ENCODE data around the gene LIPT2.

Gene LIPT2

DNA sequence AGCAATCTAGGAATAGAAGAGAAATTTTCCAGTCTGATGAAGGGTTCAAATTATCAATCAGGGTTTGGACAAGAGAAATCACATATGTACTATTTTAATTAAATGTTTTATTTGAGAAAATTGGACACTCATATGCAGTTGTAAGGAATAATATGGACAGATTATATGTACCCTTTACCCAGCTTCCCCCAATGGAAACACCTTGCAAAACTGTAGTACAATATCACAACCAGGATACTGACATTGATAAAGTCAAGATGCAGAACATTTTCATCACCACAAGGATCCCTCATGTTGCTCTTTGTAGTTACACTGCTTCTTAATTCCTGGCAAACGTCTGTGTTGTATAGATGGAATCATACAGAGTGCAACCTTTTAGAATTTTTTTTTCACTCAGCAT, 1.4 kb upstream of the LIPT2 start:
- DNase-seq = no peak

DNA sequence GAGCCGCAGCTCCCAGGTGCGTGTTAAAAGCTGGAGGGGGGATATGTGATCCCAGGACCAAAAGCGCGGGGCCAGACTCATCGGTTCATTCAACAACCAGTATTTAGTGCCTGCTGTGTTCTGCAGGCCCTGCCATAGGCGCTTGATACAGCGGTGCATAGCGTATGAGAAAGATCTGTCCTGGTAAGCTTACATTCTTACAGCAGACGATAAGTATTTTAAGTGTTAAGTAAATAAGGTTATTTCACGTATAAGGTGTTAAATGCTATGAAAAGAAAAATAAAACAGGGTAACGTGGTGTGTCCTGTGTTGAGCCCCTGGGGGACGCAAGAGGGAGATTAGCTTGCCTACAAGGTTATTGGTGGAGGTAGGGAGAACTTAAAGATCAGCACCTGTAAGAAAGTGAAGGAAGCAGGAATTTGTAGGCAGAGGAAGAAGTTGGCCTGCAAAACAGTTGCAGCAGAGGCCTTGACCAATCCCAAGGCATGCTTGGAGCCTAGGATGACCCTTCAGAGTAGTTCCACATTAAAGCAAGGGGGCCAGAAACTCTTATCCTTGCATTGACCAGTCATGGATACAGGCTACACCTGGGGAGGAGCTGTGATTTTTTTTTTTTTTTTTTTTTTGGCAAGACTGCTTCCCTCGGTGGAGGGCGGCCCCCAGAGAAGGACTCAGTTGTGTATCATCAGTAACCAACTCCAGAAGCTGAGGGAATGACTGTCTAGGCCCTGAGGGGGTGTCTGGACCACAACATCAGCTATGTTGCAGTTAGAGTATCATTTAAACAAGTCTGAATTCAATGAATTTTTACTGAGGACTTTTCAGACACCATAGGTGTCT, 487 bp upstream of the LIPT2 start:
- no peak for DNase-seq

DNA sequence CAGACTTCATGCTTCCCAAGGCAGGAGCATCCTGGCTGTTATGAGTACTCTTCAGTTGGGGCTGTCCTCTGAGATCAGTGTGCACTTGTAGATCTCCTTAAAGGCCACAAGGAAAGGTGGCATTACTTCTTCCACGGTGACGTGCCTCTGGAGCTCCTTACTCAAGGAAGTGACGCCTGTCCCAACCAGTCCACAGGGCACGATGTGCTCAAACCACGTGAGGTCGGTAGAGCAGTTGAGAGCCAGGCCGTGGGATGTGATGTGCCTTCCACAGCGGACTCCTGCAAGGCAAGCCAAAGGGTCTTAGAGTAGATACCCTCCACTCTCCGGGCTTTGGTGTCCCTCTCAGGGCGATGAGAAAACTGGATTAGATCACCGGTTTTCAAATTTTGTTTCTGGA, 1.4 kb downstream of the LIPT2 start:
- DNase-seq = peak in 1 of 5 experiments; percentile 10

DNA sequence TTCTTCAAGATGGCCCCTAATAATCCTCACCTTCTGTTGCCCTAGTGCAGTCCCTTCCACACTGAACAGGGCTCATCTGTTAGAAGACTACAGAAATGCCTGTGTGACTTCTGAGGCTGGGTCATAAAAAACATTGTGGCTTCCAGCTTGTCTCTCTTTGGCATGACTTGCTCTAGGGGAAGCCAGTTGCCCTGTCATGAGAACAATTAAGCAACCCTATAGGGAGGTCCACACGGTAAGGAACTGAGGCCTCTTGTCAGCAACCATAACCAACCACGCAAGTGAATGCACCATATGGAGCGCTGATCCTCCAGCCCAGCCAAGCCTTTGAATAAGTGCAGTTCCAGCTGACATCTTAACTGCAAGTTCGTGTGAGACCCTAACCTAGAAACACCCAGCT, 2.6 kb downstream of the LIPT2 start:
- DNase-seq = no peak

DNA sequence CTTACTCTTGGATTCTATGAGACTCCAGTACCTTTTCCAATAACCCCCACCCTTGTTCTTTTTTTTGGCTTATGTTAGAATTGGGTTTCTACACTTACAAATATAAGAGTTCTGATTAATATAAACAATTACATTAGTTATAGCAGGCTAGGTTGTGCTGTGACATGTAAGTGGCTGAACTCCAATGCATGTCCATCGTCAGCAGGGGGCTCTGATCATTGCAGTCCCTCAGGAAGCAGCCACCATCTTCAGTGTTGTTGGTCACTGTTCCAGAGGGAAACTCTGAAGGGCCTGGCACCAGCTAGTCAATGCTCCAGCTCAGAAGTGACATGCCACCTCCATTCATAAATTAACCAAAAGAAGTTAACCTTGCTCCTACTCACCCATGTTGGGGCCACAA, 5.6 kb downstream of the LIPT2 start:
- DNase-seq = no peak

DNA sequence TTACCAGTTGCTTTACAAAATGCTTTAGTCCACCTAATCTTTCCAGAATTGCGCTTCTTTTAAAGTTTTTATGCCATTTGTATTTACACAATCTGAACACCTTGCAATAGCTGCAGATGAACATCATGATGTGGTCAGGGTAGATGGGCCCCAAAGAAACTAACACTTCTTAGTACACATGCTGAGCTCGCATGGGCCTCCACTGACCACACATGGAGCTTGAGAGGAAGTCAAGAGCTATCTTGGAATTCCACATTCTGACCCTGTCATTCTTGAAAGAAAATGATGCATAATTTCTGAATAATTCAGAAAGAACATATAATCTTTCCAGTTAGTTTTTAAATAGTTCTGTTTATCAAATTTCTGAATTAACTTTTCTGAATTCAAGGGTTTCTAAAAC, 7.7 kb downstream of the LIPT2 start:
- DNase-seq = no peak

DNA sequence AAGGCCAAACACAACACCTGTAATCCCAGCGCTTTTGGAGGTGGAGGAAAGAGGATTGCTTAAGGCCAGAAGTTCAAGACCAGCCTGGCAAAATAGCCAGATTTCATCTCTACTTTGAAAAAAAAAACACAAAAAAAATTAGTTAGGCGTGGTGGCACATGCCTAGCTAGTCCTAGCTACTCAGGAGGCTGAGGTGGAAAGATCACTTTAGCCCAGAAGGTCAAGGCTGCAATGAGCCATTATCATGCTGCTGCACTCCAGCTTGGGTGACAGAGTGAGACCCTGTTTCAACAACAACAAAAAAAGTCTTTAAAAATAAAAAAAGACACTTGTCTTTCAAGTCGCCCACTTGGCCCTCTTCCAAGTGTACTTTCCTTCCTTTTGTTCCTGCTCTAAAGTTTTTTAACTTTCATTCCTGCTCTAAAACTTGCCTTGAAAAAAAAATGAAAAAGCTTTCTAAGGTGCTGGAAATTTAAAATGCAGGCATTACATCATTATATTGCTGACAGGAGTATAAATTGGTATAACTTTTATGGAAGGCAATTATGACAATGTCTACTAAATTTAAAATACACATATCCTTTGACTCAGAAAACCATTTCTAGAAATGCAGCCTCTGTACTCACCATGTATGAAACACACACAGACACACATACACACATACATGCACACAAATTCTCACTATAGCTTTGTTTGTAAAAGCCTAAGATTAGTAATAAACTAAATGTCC, 12.7 kb downstream of the LIPT2 start:
- no peak for DNase-seq

DNA sequence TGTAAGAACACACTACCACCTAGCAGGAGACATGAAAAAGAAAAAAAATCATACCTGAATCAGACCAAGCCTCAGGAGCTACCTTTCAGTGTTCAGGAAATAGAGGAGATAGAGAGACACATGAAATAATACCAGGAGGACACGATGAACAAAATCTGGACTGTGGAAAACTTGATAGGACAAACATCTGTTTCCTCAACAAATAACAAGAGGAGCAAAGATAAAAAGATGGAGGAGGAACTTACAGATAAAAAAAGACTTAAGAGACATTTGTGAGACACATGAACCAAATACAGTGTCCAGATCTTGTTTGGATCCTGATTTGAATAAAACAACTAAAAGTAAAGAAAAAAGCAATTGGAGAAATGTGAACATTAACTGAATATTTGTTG, 13.8 kb downstream of the LIPT2 start:
- no peak for DNase-seq

DNA sequence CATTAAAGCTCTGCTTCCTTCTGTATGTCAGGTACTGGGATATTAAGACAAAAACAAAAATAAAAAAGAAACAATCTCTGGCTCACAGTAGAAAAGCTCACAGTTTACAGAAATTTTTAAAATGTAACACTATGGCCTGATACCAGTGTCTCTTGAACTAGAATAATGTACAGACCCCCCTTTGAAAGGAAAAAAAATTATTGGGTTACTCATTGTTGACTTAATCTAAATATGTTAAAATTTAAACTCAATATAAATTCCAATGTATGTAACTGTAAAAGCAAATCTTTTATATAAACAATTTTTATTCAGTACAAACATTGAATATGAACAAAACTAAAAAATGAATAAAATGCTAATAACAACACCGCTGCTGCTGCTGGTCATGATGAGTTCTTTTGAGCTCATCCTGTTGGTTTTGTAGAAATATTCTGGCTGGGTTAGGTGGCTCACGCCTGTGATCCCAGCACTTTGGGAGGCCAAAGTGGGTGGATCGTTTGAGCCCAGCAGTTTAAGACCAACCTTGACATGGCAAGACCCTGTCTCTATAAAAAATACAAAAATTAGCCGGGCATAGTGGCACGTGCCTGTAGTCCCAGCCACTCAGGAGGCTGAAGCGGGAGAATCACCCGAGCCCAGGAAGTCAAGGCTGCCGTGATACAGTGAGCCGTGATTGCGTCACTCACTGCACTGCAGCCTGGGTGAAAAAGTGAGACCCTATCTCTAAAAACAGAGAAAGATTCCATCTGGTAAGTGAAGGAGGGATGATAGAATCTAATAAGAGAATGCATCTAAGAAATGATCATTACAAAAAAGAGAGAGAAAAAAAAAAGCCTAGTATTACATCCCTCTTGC, 14.4 kb downstream of the LIPT2 start:
- DNase-seq = no peak

DNA sequence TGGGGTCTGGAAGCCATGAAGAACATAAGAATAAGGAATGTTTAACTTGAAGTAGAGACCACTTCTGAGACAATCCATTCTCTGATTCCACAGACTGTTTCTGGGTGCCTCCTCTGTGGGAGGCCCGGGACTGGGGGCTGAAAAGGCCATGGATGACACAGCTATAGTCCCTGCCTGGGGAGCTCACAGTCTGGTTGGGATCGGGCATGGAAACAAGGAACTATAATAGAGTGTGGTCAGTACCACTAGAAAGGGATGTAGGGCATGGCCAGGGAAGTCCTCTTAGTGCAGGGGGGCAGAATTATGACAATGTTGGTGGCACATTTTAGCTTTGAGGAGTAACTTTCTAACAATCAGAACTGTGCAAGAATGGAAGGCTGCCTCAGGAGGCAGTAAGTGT, 17.0 kb downstream of the LIPT2 start:
- no peak for DNase-seq

DNA sequence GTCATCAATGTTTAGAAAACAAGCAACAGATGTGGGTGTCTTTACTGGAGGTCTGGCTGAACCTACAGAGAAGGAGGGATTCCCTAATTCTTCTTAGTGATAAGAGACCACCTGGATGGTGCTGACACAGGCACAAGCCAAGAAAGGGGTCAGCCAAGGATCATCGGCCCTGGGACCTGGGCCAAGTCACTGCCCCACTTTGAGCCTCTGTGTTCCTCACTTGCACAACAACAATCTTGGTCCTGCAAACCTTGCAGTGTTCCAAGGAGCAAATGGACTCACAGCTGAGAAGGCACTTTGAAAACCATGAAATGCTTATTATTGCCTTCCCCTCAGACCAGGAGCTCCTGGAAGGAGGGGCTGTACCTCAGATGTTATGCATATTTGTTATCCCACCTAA, 19.2 kb downstream of the LIPT2 start:
- DNase-seq = no peak

DNA sequence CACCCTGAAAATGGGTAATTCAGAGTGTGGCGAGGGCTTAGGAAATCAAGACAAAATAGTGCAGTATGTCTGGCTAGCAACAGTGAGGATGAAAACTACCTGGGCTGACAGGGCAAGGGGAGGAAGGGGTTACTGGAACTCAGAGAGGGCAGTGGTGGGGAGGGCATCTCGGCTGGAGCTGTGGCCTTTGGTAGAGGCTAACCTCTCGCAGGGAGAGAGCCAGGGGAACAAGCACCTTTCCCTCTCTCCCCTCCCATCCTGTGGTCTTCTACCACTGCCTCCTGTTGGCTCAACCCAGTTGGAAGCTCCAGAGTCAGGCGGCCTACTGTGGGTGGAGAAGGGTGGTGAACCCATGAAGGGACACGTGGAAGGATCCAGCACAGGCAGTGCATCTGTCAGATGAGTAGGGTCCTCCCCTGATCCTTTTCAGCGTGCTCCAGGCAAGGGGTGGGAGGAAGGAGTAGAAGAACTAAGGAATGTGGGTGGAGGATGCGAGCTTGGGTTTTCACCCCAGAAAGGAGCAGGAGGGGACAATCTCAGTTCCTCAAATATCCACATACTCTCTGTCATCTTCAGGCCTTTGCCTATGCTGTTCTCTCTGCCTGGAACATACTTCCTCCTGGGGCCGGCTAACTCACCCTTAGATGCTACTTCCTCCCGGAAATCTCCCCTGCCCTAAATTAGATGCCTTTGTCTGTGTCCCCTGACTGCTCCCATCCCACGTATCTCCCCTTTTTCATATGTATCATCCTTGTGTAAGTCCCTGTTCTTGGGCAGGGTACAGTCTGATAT, 19.9 kb downstream of the LIPT2 start:
- no peak for DNase-seq

DNA sequence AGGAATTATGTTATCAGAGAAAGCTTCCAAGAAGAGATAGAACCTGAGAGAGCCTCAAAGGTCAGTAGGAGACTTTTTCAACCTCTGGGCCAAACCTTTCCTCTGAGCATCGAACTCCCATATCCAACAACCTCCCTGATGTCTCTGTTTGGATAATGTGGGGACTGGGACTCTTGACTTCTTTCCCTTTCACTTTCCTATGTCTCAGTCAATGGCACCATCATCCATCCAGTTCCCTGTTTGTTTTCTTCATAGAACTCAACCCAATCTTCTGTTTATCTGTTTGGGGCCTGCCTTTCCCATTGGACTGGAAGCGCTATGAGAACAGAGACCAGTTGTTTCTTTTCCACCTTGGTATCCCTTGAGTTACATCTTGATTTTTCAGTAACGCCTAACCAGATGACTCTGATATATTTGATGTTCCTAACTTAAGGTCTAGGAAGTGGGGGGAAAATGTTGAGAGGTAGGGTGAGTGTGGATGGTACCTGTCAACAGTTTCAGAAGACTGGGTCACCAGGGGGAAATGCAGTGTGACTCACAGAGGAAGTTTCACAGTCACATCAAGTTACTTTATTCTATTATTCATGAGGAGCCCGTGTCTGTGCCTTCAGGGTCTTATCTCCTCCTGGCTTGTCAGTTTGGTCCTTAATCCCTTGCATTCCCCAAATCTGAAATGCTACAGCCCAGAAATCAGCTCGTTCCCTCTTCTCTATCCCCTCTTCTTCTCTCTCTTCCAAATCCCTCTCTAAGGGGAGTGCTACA, 21.7 kb downstream of the LIPT2 start:
- no peak for DNase-seq

DNA sequence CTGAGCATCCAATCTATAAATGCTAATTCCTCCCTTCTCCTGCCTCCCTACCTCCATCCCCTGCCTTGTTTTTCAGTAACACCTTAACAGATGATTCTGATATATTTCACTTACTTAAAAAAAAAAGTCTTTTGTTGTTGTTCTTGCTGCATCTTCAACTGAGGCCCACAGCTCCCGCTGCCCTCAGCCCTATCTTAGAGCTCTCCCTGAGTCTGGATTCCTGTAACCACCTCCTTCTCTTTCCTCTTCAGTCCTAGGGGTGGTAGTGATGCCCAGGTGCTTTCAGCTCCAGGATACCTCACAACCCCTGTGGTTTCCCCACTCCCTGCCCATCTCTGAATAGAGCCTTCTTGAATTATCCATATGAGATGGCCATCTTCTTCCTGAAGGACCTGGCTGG, 22.5 kb downstream of the LIPT2 start:
- DNase-seq = no peak

DNA sequence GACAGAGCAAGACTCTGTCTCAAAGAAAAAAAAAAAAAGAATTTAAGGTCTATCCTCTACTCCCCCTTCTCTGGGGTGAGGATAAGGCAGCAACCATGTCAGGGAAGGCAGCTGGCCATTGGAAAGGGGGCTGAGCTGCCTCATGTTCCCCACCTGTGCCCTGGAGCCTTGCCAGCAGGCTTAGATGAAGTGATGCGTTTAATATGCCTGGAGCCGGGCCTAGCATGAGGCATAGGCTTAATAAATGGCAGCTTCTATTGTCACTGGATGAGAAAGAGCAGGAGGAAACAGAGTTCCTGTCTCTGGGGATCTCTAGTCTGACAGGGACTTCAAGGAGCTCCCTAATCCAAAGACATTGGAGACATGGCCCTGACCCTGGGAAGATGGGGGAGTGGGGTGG, 23.0 kb downstream of the LIPT2 start:
- DNase-seq = no peak

DNA sequence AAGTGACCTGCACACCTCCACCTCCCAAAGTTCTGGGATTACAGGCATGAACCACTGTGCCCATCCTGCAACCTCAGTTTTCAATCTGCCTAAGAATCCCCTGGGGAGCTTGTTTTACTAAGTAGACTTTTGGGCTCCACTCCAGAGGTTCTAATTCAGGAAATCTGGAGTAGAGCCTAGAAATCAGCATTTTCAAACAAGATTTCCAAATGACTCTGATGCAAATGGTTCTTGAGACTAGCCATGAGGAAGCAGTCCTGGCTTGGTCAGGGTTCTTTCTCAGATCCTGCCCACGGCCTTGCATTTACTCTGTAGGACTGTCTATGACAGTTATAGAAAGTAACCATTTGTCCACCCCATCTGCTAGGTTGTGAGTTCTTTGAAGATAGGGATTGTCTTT, 24.6 kb downstream of the LIPT2 start:
- DNase-seq = no peak

DNA sequence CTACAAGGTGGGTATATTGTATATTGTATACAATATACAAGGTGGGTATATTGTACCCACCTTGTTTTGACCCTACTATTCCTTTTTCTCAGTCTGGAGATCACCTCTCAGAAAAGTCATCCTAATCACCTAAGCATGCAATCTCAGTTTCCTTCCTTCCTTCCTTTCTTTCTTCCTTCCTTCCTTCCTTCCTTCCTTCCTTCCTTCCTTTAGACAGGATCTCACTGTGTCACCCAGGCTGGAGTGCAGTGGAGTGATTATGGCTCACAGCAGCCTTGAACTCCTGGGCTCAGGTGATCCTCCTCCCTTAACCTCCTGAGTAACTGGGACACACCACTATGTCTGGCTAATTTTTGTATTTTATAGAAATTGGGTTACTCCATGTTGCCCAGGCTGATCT, 25.0 kb downstream of the LIPT2 start:
- DNase-seq = no peak

DNA sequence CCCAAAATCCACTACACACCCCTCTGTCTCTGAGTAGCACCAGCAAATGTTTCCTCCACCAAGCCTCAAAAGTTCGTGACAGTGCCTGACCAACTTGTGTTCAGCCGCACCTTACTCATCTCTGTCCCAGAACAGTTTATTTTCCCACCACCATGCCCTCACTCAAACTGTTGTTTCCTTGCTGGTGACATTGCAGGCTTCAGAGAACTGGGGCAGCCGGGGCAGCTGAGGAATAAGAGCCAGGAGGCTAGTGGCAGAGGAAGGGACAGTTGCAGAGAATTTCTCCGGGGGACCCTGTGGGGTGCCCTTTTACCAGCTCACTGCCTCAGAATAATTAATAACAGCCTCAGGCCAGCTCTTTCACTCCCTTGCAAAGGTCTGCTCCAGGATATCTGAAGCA, 25.5 kb downstream of the LIPT2 start:
- DNase-seq = peak in 1 of 5 experiments; percentile 46

DNA sequence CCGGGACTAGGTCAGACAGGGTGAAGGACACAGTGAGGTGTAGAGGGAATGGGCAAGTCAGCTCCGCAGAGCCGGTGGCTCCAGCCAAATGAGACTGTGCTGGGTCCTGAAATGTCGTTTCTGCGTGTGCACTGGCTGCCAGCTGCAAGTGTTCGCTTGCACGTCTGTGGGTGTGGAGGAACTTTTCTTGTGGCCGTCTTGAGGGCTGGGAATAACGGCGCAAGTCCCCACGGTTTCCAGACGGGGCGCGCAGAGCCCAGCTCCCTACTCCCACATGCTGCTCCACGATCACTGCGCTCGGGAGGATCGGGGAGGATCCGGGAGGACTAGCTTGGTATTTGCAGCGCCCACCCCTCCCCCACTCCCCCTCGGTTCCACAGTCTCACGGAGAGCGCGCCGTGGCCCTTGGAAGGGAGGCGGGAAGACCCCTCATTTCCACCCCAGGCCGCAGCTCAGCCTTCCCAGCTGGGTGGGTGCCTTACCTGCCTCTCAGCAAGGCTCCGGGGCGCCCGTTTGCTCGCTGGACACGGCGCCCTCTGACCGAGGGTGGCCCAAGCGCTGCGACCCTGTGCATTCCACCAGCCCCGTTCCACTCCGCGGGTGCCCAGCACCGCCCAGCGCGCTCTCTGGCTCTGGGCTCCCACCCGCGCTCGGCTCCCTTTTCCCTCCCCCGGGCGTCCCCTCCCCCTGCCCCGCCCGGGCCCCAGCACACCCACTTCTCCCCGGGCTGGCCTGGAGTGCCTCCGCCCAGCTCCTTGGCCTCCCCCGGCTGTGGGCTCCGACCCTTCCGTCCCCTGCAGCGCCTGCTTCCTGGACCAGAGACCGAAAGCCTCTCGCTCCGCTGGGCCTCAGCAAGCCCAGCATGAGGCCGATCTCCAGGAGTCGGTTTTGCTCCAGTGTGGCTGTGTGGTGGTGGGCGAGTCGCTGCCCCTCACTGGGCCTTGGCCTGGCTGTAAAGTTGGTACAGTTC, 26.3 kb downstream of the LIPT2 start, which contains the start of gene KCNE3:
TSS of gene KCNE3 (minus strand) at position 634 of the 970 bp plus-strand sequence. CDS start 9,986 bp downstream, outside the sequence.
- DNase-seq = no peak

DNA sequence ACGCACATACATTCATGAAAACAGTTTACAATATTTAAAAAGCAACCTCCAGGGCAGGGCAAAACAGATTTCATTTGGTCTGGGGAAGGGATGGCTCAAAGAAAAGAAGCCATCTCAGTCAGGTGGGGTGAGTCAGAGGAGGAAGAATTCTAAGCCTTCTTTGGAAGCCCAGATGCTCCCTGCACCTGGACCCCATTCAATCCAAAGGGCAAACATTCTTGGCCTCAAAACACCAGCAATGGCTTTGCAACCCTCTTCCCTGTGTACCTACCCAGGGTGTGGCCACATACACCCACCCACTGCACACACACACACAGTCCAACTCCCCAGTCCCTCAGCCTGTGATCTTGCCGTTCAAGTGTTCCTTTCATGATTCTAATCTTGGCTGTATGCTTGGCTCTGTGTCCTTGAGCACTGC, 28.2 kb downstream of the LIPT2 start:
- no peak for DNase-seq

Data from T-helper 2 cell (primary cell).